Sigmoid colon (tissue), 4 donors: ENCODE data around the gene USP2.

Experiments
- EP300 ChIP-seq, 4 donors: sonication (generic); formaldehyde crosslinking; IDR thresholded peaks; one replicate each; pipeline ENCODE4 v1.6.1; 2017; ENCODE audit warnings: antibody characterized with exemption in 4 of 4
- POLR2A ChIP-seq, 2 donors: fragments of 450-650 bp; IDR thresholded peaks; one replicate each; pipeline ENCODE4 v1.6.1; 2016; ENCODE audit warnings: antibody characterized with exemption in 2 of 2, mild to moderate bottlenecking in 2 of 2, moderate library complexity in 2 of 2
- POLR2AphosphoS5 ChIP-seq, 4 donors: sonication (generic); formaldehyde crosslinking; IDR thresholded peaks; one replicate each; pipeline ENCODE4 v1.6.1; 2017; ENCODE audit warnings: antibody characterized with exemption in 4 of 4
- TF ChIP-seq, protein P1 (sequence below), 4 experiments: fragments of 450-650 bp in 3 of 4; fragments of 200-600 bp in 1 of 4; IDR thresholded peaks; one replicate each; pipeline ENCODE4 v1.5.1; 2016 to 2019; ENCODE audit warnings: antibody characterized with exemption in 4 of 4, mild to moderate bottlenecking in 3 of 4, moderate library complexity in 2 of 4

DNA sequence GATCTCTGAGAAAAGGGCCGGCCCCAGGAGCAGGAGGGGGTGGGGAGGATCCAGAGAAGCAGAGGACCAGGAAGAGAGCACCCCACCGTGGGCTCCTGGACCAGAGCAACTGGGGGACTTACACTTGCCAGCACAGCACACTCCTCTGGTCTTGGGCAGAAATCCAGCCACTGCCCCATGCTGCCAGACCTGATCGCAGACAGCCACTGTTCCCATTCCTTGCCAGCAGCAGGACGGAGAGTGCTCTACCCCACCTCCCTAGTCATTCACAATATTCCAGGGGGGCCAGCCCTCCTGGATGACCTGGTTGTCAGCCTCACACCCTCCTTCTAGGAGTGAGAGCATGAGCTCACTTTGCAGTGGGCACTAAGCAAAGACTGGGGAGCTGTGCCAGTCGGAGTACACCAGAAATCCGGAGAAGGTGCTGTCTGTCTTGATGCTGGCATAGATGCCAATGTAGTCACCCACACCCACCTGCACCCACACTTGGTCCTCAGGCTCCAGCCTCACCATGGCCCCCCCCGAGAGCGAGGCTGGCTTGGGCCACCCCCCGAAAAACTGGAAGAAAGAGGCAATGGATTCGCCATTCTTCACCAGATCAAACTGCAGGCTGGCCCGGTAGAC is 42.4 kb downstream of the USP2 start:
- TF ChIP-seq, protein P1, sequence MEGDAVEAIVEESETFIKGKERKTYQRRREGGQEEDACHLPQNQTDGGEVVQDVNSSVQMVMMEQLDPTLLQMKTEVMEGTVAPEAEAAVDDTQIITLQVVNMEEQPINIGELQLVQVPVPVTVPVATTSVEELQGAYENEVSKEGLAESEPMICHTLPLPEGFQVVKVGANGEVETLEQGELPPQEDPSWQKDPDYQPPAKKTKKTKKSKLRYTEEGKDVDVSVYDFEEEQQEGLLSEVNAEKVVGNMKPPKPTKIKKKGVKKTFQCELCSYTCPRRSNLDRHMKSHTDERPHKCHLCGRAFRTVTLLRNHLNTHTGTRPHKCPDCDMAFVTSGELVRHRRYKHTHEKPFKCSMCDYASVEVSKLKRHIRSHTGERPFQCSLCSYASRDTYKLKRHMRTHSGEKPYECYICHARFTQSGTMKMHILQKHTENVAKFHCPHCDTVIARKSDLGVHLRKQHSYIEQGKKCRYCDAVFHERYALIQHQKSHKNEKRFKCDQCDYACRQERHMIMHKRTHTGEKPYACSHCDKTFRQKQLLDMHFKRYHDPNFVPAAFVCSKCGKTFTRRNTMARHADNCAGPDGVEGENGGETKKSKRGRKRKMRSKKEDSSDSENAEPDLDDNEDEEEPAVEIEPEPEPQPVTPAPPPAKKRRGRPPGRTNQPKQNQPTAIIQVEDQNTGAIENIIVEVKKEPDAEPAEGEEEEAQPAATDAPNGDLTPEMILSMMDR (IDR thresholded peaks at IDR 0.05): no peak
- TF ChIP-seq POLR2A (IDR thresholded peaks at IDR 0.05) (no peak), POLR2AphosphoS5 (IDR thresholded peaks at IDR 0.05) (no peak), EP300 (IDR thresholded peaks at IDR 0.05) (no peak)
